Activated CD8-positive, alpha-beta memory T cell treated with anti-CD3 and anti-CD28 coated beads for 48 hours (primary cell): Measurements from ENCODE around the gene FGFRL1.

ENCODE experiments used
- DNase-seq, 3 experiments: peaks; one replicate each; pipeline ENCODE4 v3.0.0-alpha.2; 2020; ENCODE audit warnings: low read depth in 2 of 3, low spot score in 2 of 3

The FGFRL1 gene

GRCh38 chr4:1011022-1011665, at the start of gene FGFRL1:
Gene FGFRL1, plus strand, starts transcription at chr4:1011626. Its CDS starts 860 bp downstream, at chr4:1012486.
- DNase-seq: peak; percentile 78 to 89 (median 88)

- no peak for DNase-seq
These were observed 48.9 kb upstream of the FGFRL1 start for GRCh38 chr4:962231-963208.

GRCh38 chr4:963276-964225, 47.9 kb upstream of the FGFRL1 start:
- DNase-seq: no peak

- DNase-seq: no peak
These were observed 46.9 kb upstream of the FGFRL1 start for GRCh38 chr4:964346-965025.

- DNase-seq: no peak
These were observed 46.2 kb upstream of the FGFRL1 start for GRCh38 chr4:965048-965765.

GRCh38 chr4:965766-966134, 45.7 kb upstream of the FGFRL1 start:
- DNase-seq: no peak

GRCh38 chr4:966266-967112, 44.9 kb upstream of the FGFRL1 start:
- DNase-seq: no peak

- DNase-seq: no peak
These were observed 44.0 kb upstream of the FGFRL1 start for GRCh38 chr4:967113-968104.

- no peak for DNase-seq
These were observed 43.2 kb upstream of the FGFRL1 start for GRCh38 chr4:968221-968620.

GRCh38 chr4:968621-969394, 42.6 kb upstream of the FGFRL1 start:
- DNase-seq: no peak

- DNase-seq: no peak
These were observed 41.2 kb upstream of the FGFRL1 start for GRCh38 chr4:970046-970745.

- DNase-seq: no peak
These were observed 40.4 kb upstream of the FGFRL1 start for GRCh38 chr4:970854-971520.

- no peak for DNase-seq
These were observed 39.5 kb upstream of the FGFRL1 start for GRCh38 chr4:971666-972500.

- peak in 2 of 3 experiments; percentile 23 for DNase-seq
These were observed 38.6 kb upstream of the FGFRL1 start for GRCh38 chr4:972651-973424.
